IMR-90 (cell line): ENCODE data around the gene FBN1. TPM values are rescaled to one million over a fixed set of nuclear protein-coding genes. Genes with fewer than 3 reads are reported as not detected.

Experiments used
- ATAC-seq: fragments of 200-7000 bp; cut with Tn5 transposase; 2 replicates; pipeline ENCODE4 v1.9.1; 2020; ENCODE audit warnings: low read depth, mild to moderate bottlenecking, moderate library complexity
- BruUV-seq: library from RNA; stranded (reverse); fragments of 400-500 nt; replicated peaks from 2 replicates; lab custom pipeline; 2021; lab: Mats Ljungman, UMichigan
- CTCF ChIA-PET: fragments of 300-600 bp; formaldehyde crosslinking; extraction: SDS; loops from one replicate; lab custom pipeline; 2021; ENCODE audit warnings: antibody characterized with exemption; lab: Yijun Ruan, JAX
- POLR2A ChIA-PET: fragments of 300-600 bp; sonication (Branson Sonifier 250); formaldehyde crosslinking; loops from one replicate; lab custom pipeline; 2022; ENCODE audit warnings: antibody characterized with exemption; ENCODE audit not compliant: unreplicated experiment; lab: Charles Lee
- DNase-seq: peaks from one replicate; pipeline ENCODE4 v3.0.0; 2013
- H2AFZ ChIP-seq: replicated peaks from 2 replicates; pipeline ENCODE3; 2013; ENCODE audit warnings: low read length, mild to moderate bottlenecking; ENCODE audit not compliant: poor library complexity
- H2AK5ac ChIP-seq: 2 replicates; pipeline ENCODE4 v1.6.1; 2013; ENCODE audit warnings: low read depth, low read length, inconsistent platforms
- H2AK9ac ChIP-seq: replicated peaks from 2 replicates; pipeline ENCODE3; 2013; ENCODE audit warnings: mild to moderate bottlenecking, low read depth, low read length, moderate library complexity; ENCODE audit not compliant: poor library complexity
- H2BK120ac ChIP-seq: 2 replicates; pipeline ENCODE4 v1.6.1; 2013; ENCODE audit warnings: low read depth, low read length, inconsistent platforms
- H2BK15ac ChIP-seq: 3 replicates; pipeline ENCODE4 v1.6.1; 2013; ENCODE audit warnings: low read depth, low read length, inconsistent platforms
- H2BK20ac ChIP-seq: 2 replicates; pipeline ENCODE4 v1.6.1; 2013; ENCODE audit warnings: low read depth, mild to moderate bottlenecking, inconsistent platforms, low read length, moderate library complexity
- H2BK5ac ChIP-seq: 2 replicates; pipeline ENCODE4 v1.6.1; 2013; ENCODE audit warnings: mild to moderate bottlenecking, low read depth, low read length, inconsistent platforms; ENCODE audit not compliant: poor library complexity, severe bottlenecking
- H3K14ac ChIP-seq: replicated peaks from 2 replicates; pipeline ENCODE4 v1.6.1; 2013; ENCODE audit warnings: low read depth, low read length, inconsistent platforms
- H3K18ac ChIP-seq: 2 replicates; pipeline ENCODE4 v1.6.1; 2013; ENCODE audit warnings: low read depth, low read length, control low read depth
- H3K23ac ChIP-seq: 2 replicates; pipeline ENCODE4 v1.6.1; 2013; ENCODE audit warnings: low read depth, low read length, inconsistent platforms
- H3K27ac ChIP-seq: 2 replicates; pipeline ENCODE4 v1.5.1; 2013; ENCODE audit warnings: mild to moderate bottlenecking, control low read depth, low read length; ENCODE audit not compliant: insufficient read depth
- H3K27me3 ChIP-seq: 2 replicates; pipeline ENCODE4 v1.6.1; 2013; ENCODE audit warnings: low read length; ENCODE audit not compliant: control insufficient read depth, insufficient read depth
- H3K36me3 ChIP-seq: 2 replicates; pipeline ENCODE4 v1.6.1; 2013; ENCODE audit warnings: low read length, mixed read lengths; ENCODE audit not compliant: control insufficient read depth, insufficient read depth
- H3K4ac ChIP-seq: 2 replicates; pipeline ENCODE4 v1.6.1; 2013; ENCODE audit warnings: low read depth, low read length, inconsistent platforms
- H3K4me1 ChIP-seq: 2 replicates; pipeline ENCODE4 v1.6.1; 2013; ENCODE audit warnings: low read length, mixed read lengths; ENCODE audit not compliant: control insufficient read depth, insufficient read depth
- H3K4me2 ChIP-seq: 2 replicates; pipeline ENCODE4 v1.6.1; 2013; ENCODE audit warnings: low read depth, mild to moderate bottlenecking, control low read depth, low read length, moderate library complexity
- H3K4me3 ChIP-seq: 2 replicates; pipeline ENCODE4 v1.5.1; 2013; ENCODE audit warnings: low read depth, mild to moderate bottlenecking, control low read depth, low read length, moderate library complexity; ENCODE audit not compliant: insufficient read depth
- H3K56ac ChIP-seq: 2 replicates; pipeline ENCODE4 v1.6.1; 2013; ENCODE audit warnings: low read length, inconsistent platforms; ENCODE audit not compliant: insufficient read depth; ENCODE audit errors: extremely low read depth
- H3K79me1 ChIP-seq, 2 experiments: 2 replicates each; pipeline ENCODE4 v1.6.1; 2013; ENCODE audit warnings: low read length in 2 of 2, inconsistent platforms in 1 of 2, low read depth in 1 of 2
- H3K9ac ChIP-seq: 2 replicates; pipeline ENCODE4 v1.6.1; 2013; ENCODE audit warnings: low read depth, low read length, control low read depth
- H3K9me1 ChIP-seq: 2 replicates; pipeline ENCODE4 v1.6.1; 2013; ENCODE audit warnings: low read length, inconsistent platforms; ENCODE audit not compliant: insufficient read depth
- H3K9me3 ChIP-seq: 2 replicates; pipeline ENCODE4 v1.6.1; 2013; ENCODE audit warnings: low read length; ENCODE audit not compliant: control insufficient read depth, insufficient read depth
- H4K20me1 ChIP-seq: 2 replicates; pipeline ENCODE4 v1.6.1; 2013; ENCODE audit warnings: low read length, inconsistent platforms; ENCODE audit not compliant: insufficient read depth
- H4K5ac ChIP-seq: 2 replicates; pipeline ENCODE4 v1.6.1; 2013; ENCODE audit warnings: mild to moderate bottlenecking, low read depth, low read length, control low read depth
- H4K8ac ChIP-seq, 2 experiments: 2 replicates each; pipeline ENCODE4 v1.6.1; 2013; ENCODE audit warnings: low read depth in 2 of 2, low read length in 2 of 2, control low read depth in 1 of 2, inconsistent platforms in 1 of 2
- H4K91ac ChIP-seq: 2 replicates; pipeline ENCODE4 v1.6.1; 2013; ENCODE audit warnings: low read depth, low read length, inconsistent platforms; ENCODE audit not compliant: insufficient read depth
- CEBPB ChIP-seq: IDR thresholded peaks from 2 replicates; pipeline ENCODE4 v1.6.1; 2012; ENCODE audit warnings: low read depth, low read length, improper control_type of control experiment
- RCOR1 ChIP-seq: IDR thresholded peaks from 2 replicates; pipeline ENCODE4 v1.6.1; 2012; ENCODE audit warnings: mild to moderate bottlenecking, low read length, improper control_type of control experiment; ENCODE audit not compliant: insufficient replicate concordance
- WGBS, 2 experiments: methylation state at CpG; one replicate each; pipeline versions ENCODE4 v1.1.5 to v1.1.7; 2013; ENCODE audit warnings: missing lambda C conversion rate in 2 of 2; ENCODE audit not compliant: insufficient read length in 1 of 2; ENCODE audit errors: extremely low coverage in 2 of 2; 5-methylcytosine and 5-hydroxymethylcytosine counted together
- dilution Hi-C: fragments of 300-500 bp; cut with HindIII; formaldehyde crosslinking; loops from one replicate; pipeline ENCODE4 v1.14.3; 2018; ENCODE audit warnings: low sequenced_read_pairs; ENCODE audit not compliant: unreplicated experiment
- in situ Hi-C: fragments of 300-500 bp; cut with MboI; formaldehyde crosslinking; loops from 3 replicates; pipeline ENCODE4 v1.14.3; 2019; ENCODE audit warnings: low sequenced_read_pairs, inconsistent platforms, mixed read lengths
- intact Hi-C: fragments of 100-400 bp; cut with micrococcal nuclease; formaldehyde crosslinking; loops from 2 replicates; pipeline ENCODE4 v1.10.0; 2022
- polyA plus RNA-seq, 3 experiments: library from polyadenylated mRNA; depleted of rRNA; stranded (reverse); fragments of >200 nt; gene quantifications; 2 replicates each; pipeline ENCODE4 v1.2.3, GENCODE V29; 2012; ENCODE audit warnings: low replicate concordance in 1 of 3
- total RNA-seq: library from RNA; depleted of rRNA; stranded (reverse); fragments of >200 nt; gene quantifications from 2 replicates; pipeline ENCODE4 v1.2.3, GENCODE V29; 2012

Gene FBN1
- total and polyA plus RNA-seq, 2 of the 4 experiments (the other 2 are of a cell fraction) = 134 to 283 TPM

DNA sequence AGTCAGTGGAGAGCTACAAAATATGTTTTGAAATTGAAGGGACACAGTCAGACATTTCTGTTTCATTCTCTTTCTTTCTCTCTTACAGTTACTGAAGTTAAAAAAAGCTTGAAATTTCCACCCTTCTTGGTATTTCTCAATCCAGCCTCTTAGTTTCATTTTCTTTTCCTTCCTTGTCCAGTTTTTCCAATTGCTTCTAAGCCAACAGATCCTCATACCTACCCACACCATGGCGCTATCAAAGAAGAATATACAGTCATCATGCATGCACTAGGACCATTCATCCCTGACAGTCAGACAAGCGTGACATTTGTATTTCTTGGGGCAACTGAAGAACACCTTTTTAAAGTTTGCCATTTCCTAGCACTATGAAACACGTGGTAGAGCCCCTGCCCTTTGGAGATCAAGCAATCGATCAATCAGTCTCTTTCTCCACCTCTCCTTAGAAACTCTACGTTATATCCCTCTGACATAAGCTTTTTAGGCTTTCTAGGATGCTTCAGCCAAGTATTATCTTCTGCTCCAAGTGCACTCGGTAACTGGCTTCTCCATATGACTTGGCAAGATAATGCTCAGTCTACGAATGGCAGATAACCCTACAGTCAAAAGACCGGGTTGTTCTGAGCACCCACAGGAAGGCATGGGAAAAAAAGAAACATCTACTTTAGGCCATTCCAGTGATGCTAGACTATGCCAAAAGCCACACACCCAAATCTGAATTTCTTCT lies 65.4 kb downstream of the FBN1 start:
- CTCF ChIA-PET = interaction anchor here (1.4 kb wide), 1 partner anchor 60 kb away, joined by 3 read pairs; no protein-coding TSS in a partner anchor
- no peak overlapping the region for H3K4me3 ChIP-seq

More for the DNA sequence above, 65.4 kb downstream of the FBN1 start:
- Histone ChIP-seq H3K4me2 (peak overlapping the region; percentile 72), H3K56ac (no peak overlapping the region), H3K23ac (peak overlapping the region; percentile 69), H3K9me3 (no peaks in the 10 kb centered on the region), H2AFZ (no peak overlapping the region), H3K9me1 (peaks cover 21% of the 10 kb centered on the region), H3K27ac (no peak overlapping the region), H4K20me1 (peaks cover 23% of the 10 kb centered on the region), H3K79me1 (peaks cover 37 to 83% of the 10 kb centered on the region in 2 experiments), H3K14ac (peak overlapping the region; percentile 86), H2AK5ac (no peak overlapping the region; the same call in 1 of the 2 replicates), H3K4ac (peak overlapping the region; percentile 81), H3K9ac (no peak overlapping the region), H3K27me3 (no peaks in the 10 kb centered on the region), H3K36me3 (peaks cover 1% of the 10 kb centered on the region), H4K5ac (peak overlapping the region; percentile 23; the same call in 1 of the 2 replicates), H4K8ac (peak overlapping the region in 1 of 2 experiments; percentile 41; a peak in 2 of 4 replicates), H2BK5ac (no peak overlapping the region), H2BK15ac (no peak overlapping the region), H3K18ac (peak overlapping the region; percentile 40; the same call in 1 of the 2 replicates), H3K4me1 (peaks cover 7% of the 10 kb centered on the region), H4K91ac (no peak overlapping the region), H2BK120ac (0 out of 2 replicates have a peak overlapping the region, but pooled peaks have one; percentile 27), H2BK20ac (peak overlapping the region; percentile 49; the same call in 1 of the 2 replicates), H2AK9ac (no peak overlapping the region)
- TF ChIP-seq RCOR1 = no peak
- peak; percentile 39; the same call in 1 of the 2 replicates for TF ChIP-seq CEBPB
- POLR2A ChIA-PET = no interaction called here
- intact Hi-C loops (no loop called here), dilution Hi-C loops (no loop called here), in situ Hi-C loops (no loop called here)
- WGBS, 2 experiments = 94% methylated on average over 6 of the region's 8 CpGs; no CpG with 5 or more reads in 1 of the 2 experiments
- no TSS peak for BruUV-seq
- DNase-seq = peak; percentile 27
- ATAC-seq = no peak; the same call in 1 of the 2 replicates
